Right lung (tissue), 5 donors: ENCODE data around the gene MKNK1. TPM values are rescaled to one million over a fixed set of nuclear protein-coding genes. Genes with fewer than 3 reads are reported as not detected.

ENCODE experiments used
- DNase-seq, 2 donors: peaks; one replicate each; pipeline ENCODE4 v3.0.0-alpha.2; 2013
- polyA plus RNA-seq, 5 donors: library from polyadenylated mRNA; unstranded; fragments of 120-200 nt; gene quantifications; one replicate each; pipeline versions ENCODE4 v1.2.1 to v1.2.3, GENCODE V29; 2013; ENCODE audit warnings: inconsistent platforms in 1 of 5, low replicate concordance in 1 of 5; ENCODE audit not compliant: insufficient read length in 5 of 5, insufficient read depth in 1 of 5

The MKNK1 gene
- polyA plus RNA-seq, 5 donors = 44.7 to 53.9 (median 48.2) TPM

DNA sequence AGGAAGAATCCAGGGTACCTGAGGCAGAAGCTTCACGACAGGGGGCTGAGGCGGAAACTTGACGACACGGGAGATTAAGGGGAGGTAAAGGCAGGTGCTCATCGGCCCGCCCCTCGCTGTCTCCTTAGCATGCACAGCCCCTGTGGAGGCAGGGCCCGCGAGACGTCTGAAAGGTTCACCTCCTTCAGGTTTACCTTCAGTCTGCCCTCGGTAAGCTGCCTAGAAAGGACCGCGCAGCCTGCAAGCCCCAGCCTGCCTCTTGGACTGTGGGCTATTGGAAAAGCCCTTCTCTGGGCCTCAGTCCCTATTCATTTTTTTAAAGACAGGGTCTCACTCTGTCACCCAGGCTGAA is 81.1 kb downstream of the MKNK1 start:
- DNase-seq = no peak

DNA sequence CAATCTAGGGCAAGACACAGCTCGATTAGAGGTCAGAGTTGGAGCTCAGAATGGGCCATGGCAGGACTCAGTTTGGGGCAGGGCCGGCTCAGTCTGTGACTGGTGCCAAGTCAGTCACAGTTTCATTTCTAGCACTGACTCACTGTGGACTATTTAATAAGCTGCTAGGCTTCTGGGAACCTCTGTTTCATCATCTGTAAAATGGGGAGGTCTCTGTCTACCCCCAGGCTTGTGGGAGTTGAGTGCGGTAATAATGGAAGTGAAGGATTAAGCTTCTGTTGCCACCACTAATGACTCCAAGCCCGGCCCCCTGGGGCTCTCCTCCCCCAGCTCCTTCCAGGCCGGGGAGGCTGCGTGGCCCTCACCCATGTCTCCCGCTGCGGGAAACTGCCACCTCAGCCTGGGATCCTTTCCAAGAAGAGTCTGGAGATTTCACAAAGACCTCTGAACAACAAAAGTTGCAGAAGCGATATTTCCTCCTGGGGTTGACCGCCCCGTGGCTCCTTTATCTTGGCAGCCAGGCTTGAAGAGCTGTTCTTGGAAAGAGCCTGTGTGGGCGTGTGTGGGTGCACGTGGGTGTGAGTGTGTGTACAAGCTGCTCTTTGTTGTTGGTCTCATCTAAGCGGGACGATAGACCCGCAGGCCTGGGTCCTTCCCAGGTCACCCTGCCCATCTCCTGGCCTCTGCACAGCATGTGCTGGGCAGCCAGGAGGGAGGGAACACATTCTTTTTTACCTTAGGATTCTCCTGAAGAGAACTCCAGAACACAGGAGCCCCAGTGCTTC is 81.7 kb downstream of the MKNK1 start:
- DNase-seq = peak; percentile 39 to 64

DNA sequence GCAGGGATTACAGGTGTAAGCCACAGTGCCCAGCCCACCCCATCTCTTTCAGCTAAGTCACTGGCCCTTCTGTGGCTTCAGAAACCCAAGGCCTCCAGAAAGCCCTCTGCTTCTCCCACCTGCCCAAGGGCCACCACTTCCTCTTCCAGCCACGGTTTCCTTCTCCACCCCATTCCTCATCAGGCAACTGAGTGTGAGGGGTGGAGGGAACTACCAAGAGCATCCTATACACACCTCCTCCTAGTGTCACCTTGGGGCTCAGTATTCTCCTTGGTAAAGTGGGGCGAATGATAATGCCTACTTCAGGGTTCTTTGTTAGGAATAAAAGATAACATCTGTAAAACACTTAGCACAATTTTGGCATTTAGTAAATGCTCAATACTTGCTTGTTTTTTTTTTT is 82.7 kb downstream of the MKNK1 start:
- DNase-seq = no peak

DNA sequence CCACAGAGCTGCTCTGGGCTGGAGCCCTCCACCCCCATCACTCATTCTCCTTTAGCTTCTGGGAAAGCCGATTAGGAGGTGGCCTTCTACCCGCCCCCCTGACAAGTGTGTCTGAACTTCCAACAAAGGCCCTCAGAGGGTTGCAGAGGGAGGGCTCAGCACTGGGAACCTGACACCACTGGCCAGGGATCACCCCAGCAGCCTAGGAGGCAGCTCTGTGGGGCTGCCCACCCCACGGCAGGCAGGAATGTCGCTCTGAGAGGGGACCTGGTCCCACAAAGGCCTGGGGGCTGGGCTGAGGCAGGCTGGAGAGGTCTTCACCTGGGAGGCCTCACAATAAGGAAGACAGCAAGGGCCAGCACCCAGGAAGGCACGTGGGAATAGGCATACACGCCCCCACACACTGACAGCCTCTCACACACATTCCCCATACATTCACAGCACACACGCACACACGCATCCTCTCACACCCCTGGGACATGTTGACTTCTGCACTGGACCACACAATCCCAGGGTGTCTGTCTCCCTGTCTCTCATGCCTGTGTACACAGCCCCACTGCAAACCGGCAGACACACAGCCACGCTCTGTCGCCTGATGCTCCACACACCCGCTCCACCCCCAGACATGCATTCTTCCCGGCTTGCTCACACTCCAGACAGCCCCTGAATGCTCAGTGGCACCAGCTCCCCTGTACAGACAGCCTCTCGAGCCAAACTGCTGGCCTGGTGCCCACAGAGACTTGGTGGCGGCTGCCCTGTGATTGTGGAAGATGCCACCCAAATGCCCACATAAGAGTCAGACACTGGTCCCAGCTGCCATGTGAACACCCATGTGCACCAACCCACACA is 83.8 kb downstream of the MKNK1 start:
- DNase-seq = no peak

DNA sequence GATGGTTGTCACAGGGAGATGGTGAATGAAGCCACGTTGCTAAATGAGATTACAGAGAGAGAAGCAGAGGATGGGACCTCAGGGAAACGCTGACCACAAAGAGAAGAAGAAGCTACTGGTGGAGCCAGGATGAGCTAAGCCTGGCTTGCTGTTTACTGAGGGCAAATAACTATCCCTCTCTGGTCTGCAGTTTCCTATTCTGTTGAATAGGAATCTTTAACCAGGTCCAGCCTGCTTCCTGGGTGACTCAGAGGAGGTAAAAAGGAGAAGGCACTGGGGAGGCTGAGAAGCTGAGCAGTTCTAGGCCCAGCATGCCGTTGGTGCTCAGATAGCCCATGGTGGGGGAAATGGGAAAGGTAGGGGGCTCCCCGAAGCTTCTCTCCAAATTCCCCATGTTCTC is 84.9 kb downstream of the MKNK1 start:
- DNase-seq = no peak

DNA sequence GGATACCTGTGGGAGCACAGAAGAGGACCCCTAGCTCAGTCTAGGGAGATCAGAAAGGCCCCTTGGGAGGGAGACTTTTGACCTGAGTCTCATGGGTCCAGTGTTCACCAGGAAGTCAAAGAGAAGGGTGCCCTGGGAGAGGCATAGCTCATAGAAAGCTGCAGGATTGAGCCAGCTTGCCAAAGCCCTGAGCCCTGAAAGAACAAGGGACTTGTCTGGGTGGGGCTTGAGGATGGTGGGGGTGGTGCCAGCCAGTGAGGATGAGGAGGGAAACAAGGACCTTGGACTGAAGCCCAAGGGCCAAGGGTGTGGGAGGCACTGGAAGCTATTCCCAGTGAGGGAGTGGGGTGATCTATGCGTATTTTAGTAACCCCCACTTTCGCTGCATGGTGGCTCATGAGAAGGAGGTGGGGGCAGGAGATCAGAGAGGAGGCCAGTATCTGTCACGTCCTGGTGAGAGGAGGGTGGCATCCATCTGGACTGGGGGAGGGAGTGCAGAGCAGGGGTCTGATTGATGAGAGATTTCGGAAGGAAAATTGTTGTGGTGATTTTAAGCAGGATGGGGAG is 86.1 kb downstream of the MKNK1 start:
- no peak for DNase-seq

DNA sequence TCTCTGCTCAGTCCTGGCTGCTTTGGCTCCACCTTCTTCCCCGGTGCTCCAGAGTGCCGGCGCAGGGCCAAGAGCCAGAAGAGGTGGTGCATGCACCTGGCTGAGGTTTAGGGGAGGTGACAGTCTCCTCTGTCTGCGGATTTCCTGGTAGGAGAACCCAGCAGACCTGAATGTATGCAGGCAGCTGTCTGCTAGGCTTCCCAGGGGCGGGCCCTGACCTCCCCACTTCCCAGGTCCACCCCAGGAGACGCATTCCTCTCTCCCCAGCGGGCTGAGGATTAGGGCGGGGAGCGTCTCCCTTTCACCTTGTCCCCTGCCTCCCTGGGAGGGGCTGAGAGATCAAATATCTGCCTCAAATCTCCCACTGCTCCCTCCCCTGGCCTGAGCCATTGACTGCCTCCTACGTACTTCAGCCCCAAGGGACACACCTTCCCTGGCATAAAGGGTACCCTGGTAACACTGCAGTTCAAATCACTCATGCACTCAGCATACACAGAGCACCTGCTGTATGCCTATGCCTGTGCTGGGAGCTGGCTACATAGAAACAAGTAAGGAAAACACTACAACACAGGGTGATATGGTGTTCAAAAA is 87.0 kb downstream of the MKNK1 start:
- peak; percentile 40 to 53 for DNase-seq

DNA sequence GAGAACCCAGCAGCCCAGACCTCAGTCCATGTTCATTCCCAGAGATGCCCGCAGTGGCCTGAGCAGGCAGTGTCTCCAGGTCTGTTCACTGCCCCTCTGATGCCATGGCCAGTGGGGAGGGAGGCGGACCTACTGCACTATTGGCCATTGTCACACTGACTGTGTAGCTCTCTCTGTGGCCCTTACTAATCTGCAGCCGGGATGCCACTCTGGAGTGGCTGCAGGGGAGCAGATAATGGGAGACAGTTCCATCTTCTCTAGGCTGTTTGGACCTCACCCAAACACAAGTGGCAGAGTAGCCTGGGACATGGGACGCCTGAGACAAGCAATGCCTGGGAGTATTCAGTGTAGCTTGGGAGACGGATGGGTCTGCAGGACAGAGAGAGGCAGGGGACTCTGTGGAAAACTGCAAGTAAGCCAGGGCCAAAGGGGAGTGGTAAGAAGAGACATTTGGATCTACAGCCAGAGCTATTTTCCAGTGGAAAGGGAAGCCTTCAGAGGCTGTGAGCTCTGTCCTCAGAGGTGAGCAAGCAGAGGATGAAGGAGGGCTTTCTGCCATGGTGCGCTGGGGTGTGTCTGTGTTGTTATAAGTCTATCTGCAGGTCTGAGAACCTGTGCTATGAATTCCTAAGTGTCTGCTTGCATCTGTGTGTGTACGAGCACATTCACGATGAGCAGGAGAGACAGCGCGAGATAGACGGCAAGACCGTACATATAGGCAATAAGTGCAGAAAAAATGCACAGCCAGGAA is 87.7 kb downstream of the MKNK1 start:
- DNase-seq = no peak

DNA sequence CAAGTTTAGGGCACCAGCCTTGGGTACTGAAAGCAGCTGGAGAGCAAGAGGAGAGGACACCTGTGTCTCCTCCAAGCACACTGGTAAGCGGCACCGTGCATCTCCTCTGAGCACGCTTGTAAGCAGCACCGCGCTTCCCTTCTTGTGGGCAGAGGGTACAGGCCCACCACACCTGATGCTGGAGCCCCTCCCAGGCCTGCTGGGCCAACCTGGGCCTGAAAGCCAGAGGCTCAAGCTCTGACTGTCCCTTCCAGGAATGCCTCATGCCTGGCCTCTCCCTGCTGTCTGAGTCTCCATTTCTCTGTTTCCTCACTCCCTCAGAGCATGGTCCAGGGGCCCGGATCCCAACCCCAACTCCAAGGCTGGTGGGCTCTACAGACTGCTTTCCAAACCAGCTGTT is 88.5 kb downstream of the MKNK1 start:
- DNase-seq = no peak

DNA sequence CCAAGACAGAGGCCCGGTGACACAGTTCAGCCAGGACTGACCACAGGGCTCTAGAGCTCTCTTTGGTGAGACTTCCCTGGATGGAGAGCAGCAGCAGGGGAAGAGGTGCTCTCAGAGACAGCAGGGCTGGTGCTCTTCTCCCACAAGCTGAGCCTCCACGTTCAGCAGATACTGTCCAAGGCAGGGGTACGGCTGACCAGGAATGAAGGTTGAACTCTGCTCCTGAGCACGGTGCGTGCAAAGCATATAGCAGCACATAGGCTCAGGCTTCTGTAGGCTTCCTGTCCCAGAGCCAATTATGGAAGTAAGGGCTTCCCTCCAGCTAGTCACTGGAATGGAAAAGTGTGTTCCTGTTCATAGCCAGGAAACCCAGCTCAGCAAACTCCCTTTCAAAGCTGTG is 90.5 kb downstream of the MKNK1 start:
- no peak for DNase-seq

DNA sequence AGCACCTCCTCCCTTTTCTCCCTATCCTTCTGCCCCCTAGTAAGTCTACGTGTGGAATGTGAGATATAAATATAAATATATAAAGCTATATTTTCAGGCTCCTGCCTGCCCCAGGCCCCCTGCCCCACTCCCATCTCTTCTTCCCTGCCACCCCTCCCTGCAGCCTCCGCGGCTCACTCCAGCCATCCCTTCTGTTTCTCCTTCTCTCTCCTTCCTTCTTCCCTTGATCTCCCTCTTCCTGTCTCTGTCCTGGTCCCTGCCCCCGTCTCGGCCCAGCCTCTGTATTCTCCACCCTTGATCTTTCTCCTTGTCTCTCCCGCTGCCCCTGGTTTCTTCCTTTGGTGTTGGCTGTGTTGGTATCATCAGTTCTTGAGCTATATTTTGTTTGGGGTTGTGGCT is 91.3 kb downstream of the MKNK1 start:
- no peak for DNase-seq

DNA sequence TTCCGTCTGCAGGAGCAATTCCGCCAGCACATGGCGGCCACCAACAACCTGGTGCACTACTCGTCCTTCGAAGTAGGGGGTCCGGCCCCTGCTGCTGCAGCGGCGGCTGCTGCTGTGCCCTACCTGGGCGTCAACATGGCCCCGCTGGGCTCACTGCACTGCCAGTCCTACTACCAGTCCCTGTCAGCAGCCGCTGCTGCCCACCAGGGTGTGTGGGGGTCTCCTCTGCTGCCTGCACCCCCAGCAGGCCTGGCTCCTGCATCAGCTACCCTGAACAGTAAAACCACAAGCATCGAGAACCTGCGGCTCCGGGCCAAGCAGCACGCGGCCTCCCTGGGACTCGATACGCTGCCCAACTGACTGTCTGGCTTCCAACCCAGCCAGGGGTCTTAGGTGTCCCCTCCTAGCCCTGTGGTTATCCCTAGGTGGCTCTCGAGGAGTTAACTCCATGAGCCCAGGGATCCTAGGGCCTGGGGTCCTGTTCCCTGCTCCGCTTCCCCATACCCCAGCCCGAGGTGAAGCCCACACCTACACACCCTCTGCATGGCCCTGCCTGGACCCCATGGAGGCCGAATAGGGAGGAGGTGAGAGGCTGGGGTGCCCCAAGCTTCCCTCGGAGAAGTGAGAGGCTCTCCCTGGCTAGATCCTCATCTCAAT is 91.8 kb downstream of the MKNK1 start:
- DNase-seq = no peak

DNA sequence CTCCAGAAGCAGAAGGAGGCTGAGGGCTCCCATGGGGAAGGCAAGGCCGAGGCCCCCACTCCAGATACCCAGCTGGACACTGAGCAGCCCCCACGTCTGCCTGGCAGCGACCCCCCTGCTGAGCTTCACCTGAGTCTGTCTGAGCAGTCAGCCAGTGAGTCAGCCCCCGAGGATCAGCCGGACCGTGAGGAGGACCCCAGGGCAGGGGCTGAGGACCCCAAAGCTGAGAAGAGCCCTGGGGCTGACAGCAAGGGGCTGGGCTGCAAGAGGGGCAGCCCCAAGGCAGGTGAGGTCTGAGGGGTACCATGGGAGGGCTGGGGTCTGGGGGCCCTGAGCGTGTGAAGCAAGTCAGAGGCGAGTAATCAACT is 93.1 kb downstream of the MKNK1 start:
- DNase-seq = no peak

DNA sequence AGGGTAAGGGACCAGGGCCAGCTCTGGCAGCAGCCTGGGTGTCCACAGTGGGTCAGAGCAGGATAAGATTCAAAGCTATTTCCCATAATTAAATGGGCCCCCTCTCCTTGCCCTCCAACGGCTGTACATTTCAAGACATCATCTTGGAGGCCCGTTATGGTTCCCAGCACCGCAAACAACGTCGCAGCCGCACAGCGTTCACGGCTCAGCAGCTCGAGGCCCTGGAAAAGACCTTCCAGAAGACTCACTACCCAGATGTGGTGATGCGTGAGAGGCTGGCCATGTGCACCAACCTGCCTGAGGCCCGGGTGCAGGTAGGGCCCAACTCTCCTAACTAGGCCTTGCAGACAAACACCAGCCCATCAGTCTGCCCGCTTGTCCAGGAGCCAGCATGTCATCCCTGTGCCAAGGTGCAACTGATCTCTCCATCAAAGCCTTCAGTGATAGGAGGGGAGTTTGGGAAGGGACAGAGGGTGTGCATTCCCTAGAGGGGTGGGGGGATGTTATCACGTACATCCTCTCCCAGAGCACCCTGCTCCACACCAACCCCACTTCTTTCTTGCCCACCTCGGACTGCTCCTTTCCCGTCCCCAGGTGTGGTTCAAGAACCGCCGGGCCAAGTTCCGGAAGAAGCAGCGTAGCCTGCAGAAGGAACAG is 93.6 kb downstream of the MKNK1 start:
- DNase-seq = no peak

DNA sequence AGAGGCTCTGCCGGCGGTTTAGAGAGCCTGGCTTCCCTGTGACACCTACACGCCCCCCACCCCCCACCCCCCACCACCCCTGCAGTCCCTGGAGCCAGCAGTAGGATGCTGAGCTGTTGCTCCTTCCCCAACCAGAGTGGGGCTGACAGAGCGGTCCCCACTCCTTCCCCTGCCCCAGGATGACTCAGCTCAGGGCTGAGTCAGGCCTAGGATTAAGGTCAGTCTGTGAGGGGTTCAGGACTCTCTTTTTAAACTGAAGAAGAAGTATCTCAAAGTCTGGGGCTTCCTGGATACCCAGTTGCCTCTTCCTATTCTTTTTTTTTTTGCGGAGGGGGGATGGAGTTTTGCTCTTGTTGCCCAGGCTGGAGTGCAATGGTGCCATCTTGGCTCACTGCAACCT is 95.3 kb downstream of the MKNK1 start:
- DNase-seq = no peak

Other genes starting within 250 kb of the MKNK1 start
- 10 to 100 TPM; 14.9 to 24.7 (median 21.4) TPM for gene FAAH, start 210.0 kb downstream of the MKNK1 start, polyA plus RNA-seq
- gene DMBX1, start 114.4 kb downstream of the MKNK1 start, polyA plus RNA-seq = under 1 TPM in 3 of 5 donors, not detected in 2; 0.04 to 0.06 (median 0.05) TPM
- gene KNCN, start 52.6 kb downstream of the MKNK1 start, polyA plus RNA-seq = under 1 TPM in 4 of 5 donors, not detected in 1; 0.08 to 0.30 (median 0.13) TPM
- gene MOB3C, start 12.5 kb upstream of the MKNK1 start, polyA plus RNA-seq = 10 to 100 TPM; 16.9 to 21.2 (median 18.1) TPM
- gene ATPAF1, start 64.1 kb upstream of the MKNK1 start, polyA plus RNA-seq = 10 to 100 TPM; 60.6 to 86.6 (median 77.6) TPM
- gene TEX38, start 67.6 kb upstream of the MKNK1 start, polyA plus RNA-seq = under 1 TPM; 0.20 to 0.86 (median 0.31) TPM
- gene EFCAB14, start 114.8 kb upstream of the MKNK1 start, polyA plus RNA-seq = 100 to 1,000 TPM in 4 of 5 donors, 10 to 100 TPM in 1; 80.1 to 121 (median 116) TPM
- 1 to 10 TPM; 1.4 to 3.9 (median 2.0) TPM for gene CYP4B1, start 194.8 kb upstream of the MKNK1 start, polyA plus RNA-seq